Activated CD4-positive, alpha-beta T cell treated with anti-CD3 and anti-CD28 coated beads, Interleukin-2, amount 10 ng/mL, durations not matched to agents 7 days and 5 days (primary cell): ENCODE data around the gene TTC14. TPM values are rescaled to one million over a fixed set of nuclear protein-coding genes. Genes with fewer than 3 reads are reported as not detected.
A peak's percentile ranks its signal among the peaks of the same experiment; 100 is the strongest.
"Not testable (repeated sequence)": the region's sequence is repeated elsewhere in the genome, so short reads cannot be mapped to it uniquely, and the experiment has no call there.

Source experiments
- CTCF ChIA-PET: fragments of 350-600 bp; sonication (Branson Sonifier 250); formaldehyde crosslinking; loops from one replicate; lab custom pipeline; 2021; ENCODE audit warnings: antibody characterized with exemption; lab: Charles Lee
- POLR2A ChIA-PET: fragments of 350-600 bp; sonication (Branson Sonifier 250); formaldehyde crosslinking; loops from one replicate; lab custom pipeline; 2021; ENCODE audit warnings: antibody characterized with exemption; lab: Charles Lee
- DNase-seq: peaks from one replicate; pipeline ENCODE4 v3.0.0-alpha.2; 2020
- H3K27ac Mint-ChIP-seq: one replicate; pipeline ENCODE4 v1.8.0; 2021; ENCODE audit warnings: mild to moderate bottlenecking, moderate library complexity, mixed read lengths
- H3K27me3 Mint-ChIP-seq: one replicate; pipeline ENCODE4 v1.8.0; 2021; ENCODE audit warnings: mixed read lengths
- H3K36me3 Mint-ChIP-seq: one replicate; pipeline ENCODE4 v1.8.0; 2021; ENCODE audit warnings: low read depth, mixed read lengths
- H3K4me1 Mint-ChIP-seq: one replicate; pipeline ENCODE4 v1.8.0; 2021; ENCODE audit warnings: mixed read lengths
- H3K4me3 Mint-ChIP-seq: one replicate; pipeline ENCODE4 v1.8.0; 2021; ENCODE audit warnings: mild to moderate bottlenecking, moderate library complexity, mixed read lengths
- H3K9me3 Mint-ChIP-seq: one replicate; pipeline ENCODE4 v1.8.0; 2021; ENCODE audit warnings: mixed read lengths
- total RNA-seq, 2 experiments: library from RNA; stranded (reverse); gene quantifications; one replicate each; pipeline ENCODE4 v1.2.3, GENCODE V29; 2021

The TTC14 gene
- total RNA-seq, 2 experiments from 2014 or later = 74.0 to 79.6 TPM

GRCh38 chr3:180600473-180600872, 1.5 kb upstream of the TTC14 start:
- Mint-ChIP-seq H3K9me3 (peaks cover 5% of the 10 kb centered on the region), H3K27ac (peak overlapping the region; percentile 98), H3K36me3 (peaks cover 25% of the 10 kb centered on the region), H3K27me3 (peaks cover 21% of the 10 kb centered on the region), H3K4me1 (peaks cover 32% of the 10 kb centered on the region), H3K4me3 (peak overlapping the region; percentile 94)
- no peak for DNase-seq
- CTCF ChIA-PET = interaction anchor here (0.5 to 0.6 kb wide), 2 partner anchors 951 to 1988 kb away, joined by 3 to 4 read pairs; no protein-coding TSS in a partner anchor
- POLR2A ChIA-PET = interaction anchor here (0.6 kb wide), 1 partner anchor 896 kb away, joined by 5 read pairs; no protein-coding TSS in a partner anchor

- ChIA-PET CTCF (interaction anchor here (1.4 kb wide), 1 partner anchor 9 kb away, joined by 3 read pairs; the partner anchor contains the start of gene TTC14), POLR2A (no interaction called here)
- H3K4me1 Mint-ChIP-seq = no peaks in the 10 kb centered on the region
- H3K36me3 Mint-ChIP-seq = peaks cover 58% of the 10 kb centered on the region
- no peaks in the 10 kb centered on the region for H3K27me3 Mint-ChIP-seq
- H3K9me3 Mint-ChIP-seq = no peaks in the 10 kb centered on the region
- DNase-seq = no peak
- no peak overlapping the region for H3K27ac Mint-ChIP-seq
- no peak overlapping the region for H3K4me3 Mint-ChIP-seq
These were observed 9.0 kb downstream of the TTC14 start for GRCh38 chr3:180611006-180611405.

DNA sequence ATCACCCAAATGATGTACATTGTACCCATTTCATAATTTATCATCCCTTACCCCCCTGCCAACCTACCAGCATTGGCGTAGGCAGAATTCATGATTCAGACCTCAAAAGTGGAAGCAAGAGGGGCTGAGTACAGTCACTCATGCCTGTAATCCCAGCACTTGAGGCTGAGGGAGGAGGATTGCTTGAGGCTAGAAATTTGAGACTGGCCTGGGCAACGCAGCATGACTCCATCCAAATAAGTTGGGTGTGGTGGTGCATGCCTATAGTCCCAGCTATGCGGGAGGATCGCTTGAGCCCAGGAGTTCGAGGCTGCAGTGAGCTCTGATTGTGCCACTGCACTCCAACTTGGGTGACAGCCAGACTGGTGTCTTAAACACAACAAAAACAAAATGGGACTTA, 10.4 kb downstream of the TTC14 start:
- Mint-ChIP-seq H3K4me1 (no peaks in the 10 kb centered on the region), H3K27ac (no peak overlapping the region), H3K4me3 (no peak overlapping the region), H3K27me3 (no peaks in the 10 kb centered on the region), H3K9me3 (no peaks in the 10 kb centered on the region), H3K36me3 (peaks cover 49% of the 10 kb centered on the region)
- ChIA-PET CTCF (no interaction called here), POLR2A (no interaction called here)
- no peak for DNase-seq

DNA sequence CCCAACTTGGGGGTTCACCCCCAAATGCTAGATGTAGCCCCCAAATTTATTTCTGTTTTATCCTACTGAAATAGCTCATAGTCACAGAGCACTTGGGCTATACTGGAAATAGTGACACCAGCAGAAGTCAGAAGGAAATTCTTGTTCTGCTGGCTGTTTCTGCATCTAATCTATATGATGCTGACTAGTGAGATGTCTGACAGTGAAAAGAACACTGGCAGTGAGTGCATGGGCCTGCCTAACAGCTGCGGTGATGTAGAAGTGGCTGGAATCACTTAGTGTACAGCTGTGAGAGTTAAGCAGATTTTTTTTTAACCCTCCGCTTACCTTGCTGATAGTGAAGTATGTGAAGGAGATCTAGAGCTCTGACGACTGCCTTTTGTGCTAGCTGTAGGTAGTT, 14.0 kb downstream of the TTC14 start:
- ChIA-PET POLR2A (interaction anchor here (0.6 kb wide), 1 partner anchor 907 kb away, joined by 3 read pairs; no protein-coding TSS in a partner anchor), CTCF (no interaction called here)
- no peak for DNase-seq
- Mint-ChIP-seq H3K36me3 (peaks cover 49% of the 10 kb centered on the region), H3K9me3 (no peaks in the 10 kb centered on the region), H3K4me3 (no peak overlapping the region), H3K4me1 (no peaks in the 10 kb centered on the region), H3K27ac (peak overlapping the region; percentile 36), H3K27me3 (no peaks in the 10 kb centered on the region)

GRCh38 chr3:180617049-180617448, 15.1 kb downstream of the TTC14 start:
- H3K27me3 Mint-ChIP-seq = no peaks in the 10 kb centered on the region
- CTCF ChIA-PET = no interaction called here

GRCh38 chr3:180618563-180618962, 16.6 kb downstream of the TTC14 start:
- H3K4me3 Mint-ChIP-seq, POLR2A ChIA-PET, H3K27me3 Mint-ChIP-seq, H3K9me3 Mint-ChIP-seq, H3K4me1 Mint-ChIP-seq, DNase-seq, H3K27ac Mint-ChIP-seq: not testable (repeated sequence)
- H3K36me3 Mint-ChIP-seq = peaks cover 51% of the 10 kb centered on the region
- CTCF ChIA-PET = interaction anchor here (0.6 kb wide), 1 partner anchor 635 kb away, joined by 3 read pairs; no protein-coding TSS in a partner anchor

More at GRCh38 chr3:180617049-180617448, 15.1 kb downstream of the TTC14 start:
- Mint-ChIP-seq H3K4me3 (no peak overlapping the region), H3K4me1 (no peaks in the 10 kb centered on the region), H3K9me3 (no peaks in the 10 kb centered on the region), H3K27ac (no peak overlapping the region), H3K36me3 (peaks cover 50% of the 10 kb centered on the region)
- DNase-seq = no peak
- POLR2A ChIA-PET = no interaction called here

DNA sequence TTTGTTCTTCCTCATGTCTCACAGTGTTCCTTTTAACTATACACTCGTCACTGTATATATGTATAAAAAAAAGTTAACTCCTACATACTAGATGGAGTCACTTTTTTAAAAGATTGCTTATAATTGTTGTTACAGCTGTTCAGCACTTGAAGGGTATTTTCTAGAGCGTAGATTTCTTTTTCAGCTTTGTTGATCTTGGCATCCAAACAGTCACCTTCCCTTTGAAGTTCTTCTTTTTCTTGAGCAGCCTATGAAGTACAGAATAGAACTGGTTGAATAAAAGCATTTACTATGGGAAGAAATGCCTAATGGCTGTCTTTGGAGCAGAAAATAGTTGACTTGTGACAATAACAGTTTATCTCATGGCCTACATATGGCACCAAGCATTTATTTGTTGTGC, 17.8 kb downstream of the TTC14 start:
- ChIA-PET POLR2A (no interaction called here), CTCF (no interaction called here)
- H3K4me3 Mint-ChIP-seq = no peak overlapping the region
- DNase-seq = no peak
- H3K9me3 Mint-ChIP-seq = peaks cover 7% of the 10 kb centered on the region
- no peak overlapping the region for H3K27ac Mint-ChIP-seq
- H3K27me3 Mint-ChIP-seq = no peaks in the 10 kb centered on the region
- H3K36me3 Mint-ChIP-seq = peaks cover 60% of the 10 kb centered on the region
- H3K4me1 Mint-ChIP-seq = peaks cover 11% of the 10 kb centered on the region

DNA sequence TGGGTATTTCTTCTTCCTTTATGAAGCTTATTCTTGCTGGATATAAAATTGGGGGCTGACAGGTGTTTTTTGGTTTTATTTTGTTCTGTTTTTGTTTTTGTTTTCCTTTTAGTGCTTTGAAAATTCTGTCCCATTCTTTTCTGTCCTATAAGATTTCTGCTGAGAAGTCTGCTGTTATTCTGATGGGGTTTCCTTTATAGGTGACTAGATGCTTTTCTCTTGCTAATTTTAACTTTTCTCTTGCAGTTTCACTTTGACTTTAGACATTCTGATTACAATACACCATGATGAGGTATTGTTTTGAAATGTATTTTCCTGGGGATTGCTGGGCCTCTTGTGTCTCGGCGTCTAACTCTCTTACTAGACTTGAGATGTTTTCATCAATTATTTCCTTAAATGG, 22.8 kb downstream of the TTC14 start:
- Mint-ChIP-seq H3K4me1 (peaks cover 24% of the 10 kb centered on the region), H3K9me3 (peaks cover 10% of the 10 kb centered on the region), H3K36me3 (peaks cover 62% of the 10 kb centered on the region), H3K27me3 (no peaks in the 10 kb centered on the region), H3K27ac (peak overlapping the region; percentile 46), H3K4me3 (no peak overlapping the region)
- ChIA-PET POLR2A (no interaction called here), CTCF (no interaction called here)
- no peak for DNase-seq

- Mint-ChIP-seq H3K36me3 (peaks cover 49% of the 10 kb centered on the region), H3K9me3 (peaks cover 10% of the 10 kb centered on the region), H3K4me3 (no peak overlapping the region), H3K27ac (no peak overlapping the region), H3K4me1 (peaks cover 24% of the 10 kb centered on the region), H3K27me3 (no peaks in the 10 kb centered on the region)
- POLR2A ChIA-PET = no interaction called here
- CTCF ChIA-PET = no interaction called here
- DNase-seq = no peak
These were observed 24.9 kb downstream of the TTC14 start for GRCh38 chr3:180626844-180627243.

DNA sequence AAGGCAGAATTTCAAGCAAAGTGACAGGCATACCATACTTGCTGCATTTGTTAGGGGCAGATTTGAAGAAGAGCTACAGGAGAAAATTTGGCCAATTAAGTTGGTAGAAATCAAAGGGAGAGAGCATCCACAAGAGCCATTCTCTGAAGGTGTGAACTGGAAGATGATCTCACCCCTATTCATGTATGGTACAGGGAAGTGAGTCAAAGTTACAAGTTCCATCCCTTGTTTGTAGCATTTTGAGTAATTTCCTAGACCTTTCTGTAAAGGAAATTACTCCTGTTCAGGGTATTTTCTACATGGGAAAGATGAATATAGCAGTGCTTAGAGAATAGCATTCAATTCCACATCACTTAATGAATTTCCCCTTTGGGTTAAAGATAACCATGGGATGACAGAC, 28.4 kb downstream of the TTC14 start:
- no peak for DNase-seq
- Mint-ChIP-seq H3K27me3 (peaks cover 12% of the 10 kb centered on the region), H3K9me3 (no peaks in the 10 kb centered on the region), H3K4me3 (no peak overlapping the region), H3K27ac (no peak overlapping the region), H3K36me3 (peaks cover 16% of the 10 kb centered on the region), H3K4me1 (peaks cover 7% of the 10 kb centered on the region)
- POLR2A ChIA-PET = no interaction called here
- CTCF ChIA-PET = no interaction called here

DNA sequence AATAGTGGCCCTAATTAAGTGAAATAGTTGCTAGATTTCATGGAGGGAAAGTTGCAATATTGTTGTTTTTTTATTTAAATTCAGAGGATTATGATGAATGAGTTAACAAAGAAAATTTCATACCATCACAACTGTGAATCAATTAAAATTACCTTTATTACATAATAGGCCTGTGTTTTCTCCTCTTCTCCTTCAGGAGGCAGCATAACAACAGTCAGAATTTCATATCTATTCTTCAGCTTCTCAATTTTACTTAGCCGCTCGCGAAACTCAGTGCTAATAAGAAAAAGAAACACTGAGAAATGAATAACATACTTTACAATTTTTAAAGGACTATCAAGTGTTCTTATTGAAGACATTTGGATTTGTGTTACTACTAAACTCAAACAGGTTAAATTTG, 29.4 kb downstream of the TTC14 start:
- Mint-ChIP-seq H3K36me3 (peaks cover 6% of the 10 kb centered on the region), H3K9me3 (no peaks in the 10 kb centered on the region), H3K27me3 (peaks cover 14% of the 10 kb centered on the region), H3K4me1 (no peaks in the 10 kb centered on the region), H3K4me3 (no peak overlapping the region), H3K27ac (no peak overlapping the region)
- ChIA-PET CTCF (no interaction called here), POLR2A (no interaction called here)
- DNase-seq = no peak

GRCh38 chr3:180633722-180634121, 31.8 kb downstream of the TTC14 start:
- Mint-ChIP-seq H3K27me3 (peaks cover 23% of the 10 kb centered on the region), H3K4me1 (no peaks in the 10 kb centered on the region), H3K27ac (no peak overlapping the region), H3K36me3 (no peaks in the 10 kb centered on the region), H3K9me3 (no peaks in the 10 kb centered on the region), H3K4me3 (no peak overlapping the region)
- ChIA-PET POLR2A (no interaction called here), CTCF (interaction anchor here (1.2 kb wide), 1 partner anchor 27 kb away, joined by 3 read pairs; no protein-coding TSS in a partner anchor)
- DNase-seq = no peak

GRCh38 chr3:180640987-180641386, 39.0 kb downstream of the TTC14 start:
- ChIA-PET POLR2A (no interaction called here), CTCF (no interaction called here)
- DNase-seq = no peak
- Mint-ChIP-seq H3K9me3 (no peaks in the 10 kb centered on the region), H3K27me3 (peaks cover 27% of the 10 kb centered on the region), H3K27ac (no peak overlapping the region), H3K4me1 (no peaks in the 10 kb centered on the region), H3K36me3 (no peaks in the 10 kb centered on the region), H3K4me3 (no peak overlapping the region)
